Calu3 (cell line): ENCODE data around the gene EYS. TPM values are rescaled to one million over a fixed set of nuclear protein-coding genes. Genes with fewer than 3 reads are reported as not detected.

Experiments
- BruUV-seq: library from RNA; stranded (reverse); fragments of 400-500 nt; replicated peaks from 2 replicates; lab custom pipeline; 2021; lab: Mats Ljungman, UMichigan
- CTCF ChIA-PET: fragments of 300-600 bp; sonication (Branson Sonifier 250); formaldehyde crosslinking; loops from one replicate; lab custom pipeline; 2022; ENCODE audit warnings: antibody characterized with exemption; lab: Charles Lee
- DNase-seq: peaks from one replicate; pipeline ENCODE4 v3.0.0; 2022
- H3K27ac Mint-ChIP-seq: one replicate; pipeline ENCODE4 v1.8.0; 2022; ENCODE audit warnings: mixed read lengths; ENCODE audit not compliant: unreplicated experiment
- H3K27me3 Mint-ChIP-seq: one replicate; pipeline ENCODE4 v1.8.0; 2022; ENCODE audit warnings: mixed read lengths; ENCODE audit not compliant: unreplicated experiment
- H3K36me3 Mint-ChIP-seq: one replicate; pipeline ENCODE4 v1.8.0; 2022; ENCODE audit warnings: mild to moderate bottlenecking, moderate library complexity, mixed read lengths; ENCODE audit not compliant: insufficient read depth, unreplicated experiment
- H3K4me1 Mint-ChIP-seq: one replicate; pipeline ENCODE4 v1.8.0; 2022; ENCODE audit warnings: mild to moderate bottlenecking, low read depth, mixed read lengths; ENCODE audit not compliant: unreplicated experiment
- H3K4me3 Mint-ChIP-seq: one replicate; pipeline ENCODE4 v1.8.0; 2022; ENCODE audit warnings: mild to moderate bottlenecking, low read depth, moderate library complexity, mixed read lengths; ENCODE audit not compliant: unreplicated experiment
- H3K9me3 Mint-ChIP-seq: one replicate; pipeline ENCODE4 v1.8.0; 2022; ENCODE audit warnings: low read depth, mixed read lengths; ENCODE audit not compliant: unreplicated experiment
- CTCF ChIP-seq: fragments of 200-600 bp; IDR thresholded peaks from one replicate; pipeline ENCODE4 v1.8.0; 2022; ENCODE audit warnings: antibody characterized with exemption; ENCODE audit not compliant: unreplicated experiment
- intact Hi-C: fragments of 100-400 bp; cut with micrococcal nuclease; formaldehyde crosslinking; loops from one replicate; pipeline ENCODE4 v1.10.0; 2022; ENCODE audit not compliant: unreplicated experiment
- total RNA-seq: library from RNA; stranded (reverse); gene quantifications from 2 replicates; pipeline ENCODE4 v1.2.3, GENCODE V29; 2022

Gene EYS
- total RNA-seq, 1 experiment from 2014 or later = not detected

DNA sequence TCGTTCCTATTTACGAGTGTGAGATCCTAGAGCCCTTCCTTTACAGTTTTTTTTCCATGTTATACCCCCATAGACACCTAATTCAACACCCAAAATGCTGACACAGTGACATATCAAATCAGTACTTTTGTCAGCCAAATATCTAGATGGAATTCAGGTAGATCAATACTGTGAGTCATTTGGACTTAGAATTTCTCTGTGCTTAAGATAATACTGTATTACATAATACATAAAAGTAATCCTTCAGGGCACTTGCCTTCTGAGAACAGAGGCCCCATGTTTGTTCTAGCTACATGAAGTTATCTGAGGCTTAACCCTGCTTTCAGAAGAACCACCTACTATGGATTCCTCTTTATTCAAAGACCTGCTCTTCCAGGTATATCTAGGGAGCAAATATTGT, 1448.3 kb downstream of the EYS start:
- Mint-ChIP-seq H3K27ac (no peak overlapping the region), H3K36me3 (no peaks in the 10 kb centered on the region), H3K27me3 (no peaks in the 10 kb centered on the region), H3K4me1 (peaks cover 27% of the 10 kb centered on the region), H3K9me3 (no peaks in the 10 kb centered on the region), H3K4me3 (no peak overlapping the region)
- DNase-seq = no peak
- intact Hi-C loops = no loop called here
- TF ChIP-seq CTCF = no peak
- CTCF ChIA-PET = no interaction called here
- no TSS peak for BruUV-seq

- no peak for DNase-seq
- Mint-ChIP-seq H3K9me3 (no peaks in the 10 kb centered on the region), H3K27ac (no peak overlapping the region), H3K4me1 (peaks cover 27% of the 10 kb centered on the region), H3K36me3 (no peaks in the 10 kb centered on the region), H3K4me3 (no peak overlapping the region), H3K27me3 (no peaks in the 10 kb centered on the region)
- CTCF ChIA-PET = no interaction called here
- BruUV-seq = no TSS peak
- no peak for TF ChIP-seq CTCF
- intact Hi-C loops = no loop called here
These were observed 1448.7 kb downstream of the EYS start for GRCh38 chr6:64258302-64258701.

DNA sequence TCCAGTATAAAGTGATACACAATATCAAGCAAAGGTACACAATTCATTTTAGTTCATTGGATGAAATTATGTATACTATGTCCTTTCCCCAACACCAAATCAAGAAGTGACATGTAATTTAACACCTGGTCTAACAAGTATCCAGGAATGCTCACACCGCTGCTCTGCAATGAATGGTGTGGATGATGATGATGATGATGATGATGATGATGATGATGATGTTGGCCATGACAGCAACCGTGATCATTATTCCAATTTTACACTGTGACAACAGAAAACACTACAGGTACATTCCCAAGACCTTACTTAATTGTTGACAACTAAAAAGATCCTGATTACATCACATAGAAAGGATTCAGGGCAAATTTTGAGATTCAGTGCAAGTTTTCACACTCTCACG, 1449.4 kb downstream of the EYS start:
- no peaks in the 10 kb centered on the region for H3K36me3 Mint-ChIP-seq
- CTCF ChIA-PET = no interaction called here
- H3K27me3 Mint-ChIP-seq = no peaks in the 10 kb centered on the region
- H3K9me3 Mint-ChIP-seq = no peaks in the 10 kb centered on the region
- TF ChIP-seq CTCF = no peak
- no peak for DNase-seq
- intact Hi-C loops = no loop called here
- H3K4me1 Mint-ChIP-seq = peaks cover 27% of the 10 kb centered on the region
- H3K4me3 Mint-ChIP-seq = no peak overlapping the region
- no peak overlapping the region for H3K27ac Mint-ChIP-seq
- no TSS peak for BruUV-seq

DNA sequence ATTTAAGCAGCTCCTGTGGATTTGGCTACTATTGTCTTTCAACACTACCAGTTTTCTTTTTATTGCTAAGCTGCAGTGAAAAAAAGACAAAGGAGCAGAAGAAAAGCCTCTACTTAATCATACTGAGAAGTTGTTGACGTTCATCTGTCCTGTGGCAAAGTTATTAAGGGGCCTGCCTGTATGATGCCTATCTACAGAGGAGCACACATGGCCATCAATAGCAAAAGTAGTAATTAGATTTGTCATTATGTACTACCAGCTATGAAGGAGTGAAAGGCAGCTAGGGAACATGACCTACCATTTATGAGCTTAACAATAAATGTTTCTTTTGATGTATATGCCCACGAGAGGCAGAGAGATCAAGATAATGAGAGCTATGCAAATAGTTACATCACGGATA, 1450.5 kb downstream of the EYS start:
- no peak for TF ChIP-seq CTCF
- CTCF ChIA-PET = no interaction called here
- no peak for DNase-seq
- H3K4me3 Mint-ChIP-seq = no peak overlapping the region
- no TSS peak for BruUV-seq
- H3K27ac Mint-ChIP-seq = no peak overlapping the region
- no peaks in the 10 kb centered on the region for H3K9me3 Mint-ChIP-seq
- H3K27me3 Mint-ChIP-seq = no peaks in the 10 kb centered on the region
- intact Hi-C loops = no loop called here
- no peaks in the 10 kb centered on the region for H3K36me3 Mint-ChIP-seq
- peaks cover 27% of the 10 kb centered on the region for H3K4me1 Mint-ChIP-seq
